Measurements from ENCODE around the gene MSI2. TPM values are rescaled to one million over a fixed set of nuclear protein-coding genes. Genes with fewer than 3 reads are reported as not detected.

The MSI2 gene
- total and polyA plus RNA-seq, 9 of the 15 experiments (the other 6 are each of a cell fraction or from before 2014, with no cell fraction given) = 4.6 to 61.8 (median 42.4) TPM

- TF ChIP-seq ZBTB7A (IDR thresholded peaks at IDR 0.05; ENCODE audit: borderline replicate concordance, control insufficient read depth, low read depth, low read length) = no peak
- no peak for TF ChIP-seq NR2C2 (CRISPR knock-in tag; IDR thresholded peaks at IDR 0.05)
- no peak for TF ChIP-seq NR2C2 (tag; IDR thresholded peaks at IDR 0.05)
- no peak for TF ChIP-seq SP1 (CRISPR knock-in tag; IDR thresholded peaks at IDR 0.05)
Observed at GRCh38 chr17:57640079-57640478, 383.8 kb downstream of the MSI2 start (continued).

DNA sequence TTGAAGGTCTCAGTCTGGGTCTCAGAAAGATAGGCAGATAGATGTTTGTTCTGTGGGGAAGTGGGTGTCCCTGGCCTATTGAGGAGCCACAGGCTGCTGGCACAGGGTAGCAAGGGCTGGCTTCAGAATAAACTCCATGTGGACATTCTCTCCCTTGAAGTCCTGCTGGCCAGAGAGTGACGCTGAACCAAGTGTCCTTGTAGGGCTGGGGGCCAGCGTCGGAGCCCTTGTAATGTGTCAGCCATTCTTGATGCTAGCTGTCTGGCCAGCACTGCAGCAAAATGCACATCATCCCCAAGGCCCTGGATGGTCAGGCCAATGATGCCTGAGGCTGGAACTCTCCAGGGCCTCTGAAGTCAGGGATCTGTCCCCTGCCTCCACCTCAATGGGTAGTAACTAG, 385.4 kb downstream of the MSI2 start:
- Histone ChIP-seq H3K79me2 (ENCODE audit: control insufficient read depth, insufficient read depth, low read length) (no peaks in the 10 kb centered on the region), H3K9ac (ENCODE audit: insufficient read depth in 1 of 2, low read depth in 2 of 2, low read length in 2 of 2) (no peak overlapping the region), H3K27ac (ENCODE audit: extremely low read depth, low read depth, low read length) (no peak overlapping the region), H3K36me3 (ENCODE audit: control insufficient read depth, insufficient read depth, low read length) (no peaks in the 10 kb centered on the region; the same call in 2 of the 3 replicates), H2AFZ (ENCODE audit: low read depth, low read length) (no peak overlapping the region), H3K9me1 (ENCODE audit: control insufficient read depth, insufficient read depth, low read length) (no peaks in the 10 kb centered on the region), H3K4me3 (no peak overlapping the region), H4K20me1 (replicated peaks; ENCODE audit: control insufficient read depth, insufficient read depth, low read length) (no peaks in the 10 kb centered on the region; the same call in 1 of the 2 replicates), H3K27me3 (ENCODE audit: control insufficient read depth in 2 of 2, insufficient read depth in 2 of 2, low read length in 2 of 2) (no peaks in the 10 kb centered on the region), H3K4me1 (replicated peaks in 1 of 2; ENCODE audit: control insufficient read depth in 2 of 2, insufficient read depth in 2 of 2, low read length in 2 of 2) (no peaks in the 10 kb centered on the region), H3K4me2 (ENCODE audit: insufficient read depth, low read length) (no peak overlapping the region), H3K9me3 (replicated peaks; ENCODE audit: control insufficient read depth, insufficient read depth, low read depth, low read length) (no peaks in the 10 kb centered on the region)
- FAIRE-seq = no peak
- BruUV-seq (replicated peaks) = no TSS peak
- 70% methylated on average over 3 of the region's 3 CpGs for WGBS (ENCODE audit: insufficient coverage, low coverage, missing lambda C conversion rate)
- in situ Hi-C loops (cut with MboI) = no loop called here
- CTCF ChIA-PET (ENCODE audit: low intra/inter-chr PET ratio) = no interaction called here
- DNase-seq (ENCODE audit: extremely low read depth in 1 of 4, low spot score in 3 of 4) = no peak
- intact Hi-C loops (cut with micrococcal nuclease) = no loop called here
- ATAC-seq = no peak
- POLR2A ChIA-PET = interaction anchor here (0.6 to 1.4 kb wide), 3 partner anchors 21 to 632 kb away, joined by 3 to 4 read pairs (median 3); no protein-coding TSS in a partner anchor
- no peak for TF ChIP-seq MCM3 (IDR thresholded peaks at IDR 0.05)
- TF ChIP-seq TFE3 (CRISPR knock-in tag; IDR thresholded peaks at IDR 0.05) = no peak
- TF ChIP-seq SMAD1 (IDR thresholded peaks at IDR 0.05; ENCODE audit: low read depth, low read length, partially characterized antibody) = no peak
- no peak for TF ChIP-seq NKRF (IDR thresholded peaks at IDR 0.05; ENCODE audit: borderline replicate concordance)
- TF ChIP-seq ASH1L (IDR thresholded peaks at IDR 0.05; ENCODE audit: borderline replicate concordance, low read depth, partially characterized antibody) = no peak
- TF ChIP-seq MEF2A (IDR thresholded peaks at IDR 0.05; ENCODE audit: control insufficient read depth, low read depth, low read length) = no peak
- no peak for TF ChIP-seq CHD1 (IDR thresholded peaks at IDR 0.05; ENCODE audit: low read length)
- TF ChIP-seq FOXM1 (IDR thresholded peaks at IDR 0.05; ENCODE audit: low read depth) = no peak
- TF ChIP-seq FOXM1 (CRISPR knock-in tag; IDR thresholded peaks at IDR 0.05; ENCODE audit: low read depth) = no peak
- TF ChIP-seq MAFG (tag; conservative IDR thresholded peaks at IDR 0.05) = no peak
- no peak for TF ChIP-seq SMARCA4 (IDR thresholded peaks at IDR 0.05)
- no peak for TF ChIP-seq HOMEZ (CRISPR knock-in tag; IDR thresholded peaks at IDR 0.05)

Data from K562 (cell line).